ENCODE data around the gene EPHA1. TPM values are rescaled to one million over a fixed set of nuclear protein-coding genes. Genes with fewer than 3 reads are reported as not detected.

Gene EPHA1
- total and polyA plus RNA-seq, 2 donors (not counting 1 experiment from before 2014, with no cell fraction given): 0.39 to 0.49 TPM

GRCh38 chr7:143399151-143399550, 9.5 kb downstream of the EPHA1 start:
- ATAC-seq (ENCODE audit: low read depth): no peak
- H3K27ac ChIP-seq (ENCODE audit: low read length in 2 of 2): no peak overlapping the region
- CTCF ChIA-PET: no interaction called here
- H3K4me1 Mint-ChIP-seq: no peaks in the 10 kb centered on the region
- H3K4me1 ChIP-seq (ENCODE audit: control insufficient read depth in 2 of 2, insufficient read depth in 2 of 2, low read length in 2 of 2): no peaks in the 10 kb centered on the region
- H3K79me2 ChIP-seq (ENCODE audit: control insufficient read depth, insufficient read depth, low read length): no peaks in the 10 kb centered on the region
- H4K20me1 ChIP-seq (ENCODE audit: control insufficient read depth, insufficient read depth, low read length, poor library complexity, severe bottlenecking): no peaks in the 10 kb centered on the region
- POLR2A ChIA-PET: no interaction called here
- no peaks in the 10 kb centered on the region for H3K36me3 ChIP-seq (replicated peaks in 1 of 2; ENCODE audit: control extremely low read depth in 1 of 2, control insufficient read depth in 1 of 2, extremely low read depth in 1 of 2, insufficient read depth in 2 of 2, low read length in 1 of 2)
- no peaks in the 10 kb centered on the region for H3K27me3 ChIP-seq (replicated peaks in 1 of 4; ENCODE audit: control extremely low read depth in 1 of 4, control insufficient read depth in 3 of 4, insufficient read depth in 4 of 4, low read length in 3 of 4)
- H3K27me3 Mint-ChIP-seq: no peaks in the 10 kb centered on the region
- WGBS (ENCODE audit: insufficient coverage): 89% methylated on average over 8 of the region's 8 CpGs
- TF ChIP-seq CTCF (IDR thresholded peaks at IDR 0.05) (no peak), EZH2 (IDR thresholded peaks at IDR 0.05; ENCODE audit: borderline replicate concordance, insufficient read depth, low read depth, low read length, poor library complexity, severe bottlenecking) (no peak)
- H3K9ac ChIP-seq (ENCODE audit: low read length): no peak overlapping the region
- no peak overlapping the region for H3K4me2 ChIP-seq (replicated peaks; ENCODE audit: low read depth, low read length, poor library complexity, severe bottlenecking)
- no peak overlapping the region for H3K27ac Mint-ChIP-seq
- DNase-seq: no peak
- no peak overlapping the region for H3K4me3 ChIP-seq (ENCODE audit: control extremely low read depth in 1 of 5, extremely low read depth in 1 of 5, insufficient read depth in 1 of 5, low read depth in 2 of 5, low read length in 4 of 5)
- no peaks in the 10 kb centered on the region for H3K9me3 ChIP-seq (ENCODE audit: control extremely low read depth in 1 of 3, control insufficient read depth in 2 of 3, insufficient read depth in 1 of 3, low read length in 2 of 3)
- H3K9me3 Mint-ChIP-seq (ENCODE audit: insufficient read depth): no peaks in the 10 kb centered on the region
- intact Hi-C loops (cut with micrococcal nuclease): no loop called here
- no peak overlapping the region for H3K4me3 Mint-ChIP-seq
- no peak overlapping the region for H2AFZ ChIP-seq (ENCODE audit: insufficient read depth, low read depth, low read length, poor library complexity, severe bottlenecking)

- POLR2A ChIA-PET: no interaction called here
- Histone ChIP-seq H3K79me2 (ENCODE audit: control insufficient read depth, insufficient read depth, low read length) (no peaks in the 10 kb centered on the region), H3K4me1 (ENCODE audit: control insufficient read depth in 2 of 2, insufficient read depth in 2 of 2, low read length in 2 of 2) (no peaks in the 10 kb centered on the region), H3K27me3 (replicated peaks in 1 of 4; ENCODE audit: control extremely low read depth in 1 of 4, control insufficient read depth in 3 of 4, insufficient read depth in 4 of 4, low read length in 3 of 4) (no peaks in the 10 kb centered on the region), H3K9ac (ENCODE audit: low read length) (no peak overlapping the region), H3K4me3 (ENCODE audit: control extremely low read depth in 1 of 5, extremely low read depth in 1 of 5, insufficient read depth in 1 of 5, low read depth in 2 of 5, low read length in 4 of 5) (no peak overlapping the region), H3K36me3 (replicated peaks in 1 of 2; ENCODE audit: control extremely low read depth in 1 of 2, control insufficient read depth in 1 of 2, extremely low read depth in 1 of 2, insufficient read depth in 2 of 2, low read length in 1 of 2) (no peaks in the 10 kb centered on the region), H3K4me2 (replicated peaks; ENCODE audit: low read depth, low read length, poor library complexity, severe bottlenecking) (no peak overlapping the region), H2AFZ (ENCODE audit: insufficient read depth, low read depth, low read length, poor library complexity, severe bottlenecking) (no peak overlapping the region), H3K27ac (ENCODE audit: low read length in 2 of 2) (no peak overlapping the region), H3K9me3 (ENCODE audit: control extremely low read depth in 1 of 3, control insufficient read depth in 2 of 3, insufficient read depth in 1 of 3, low read length in 2 of 3) (no peaks in the 10 kb centered on the region), H4K20me1 (ENCODE audit: control insufficient read depth, insufficient read depth, low read length, poor library complexity, severe bottlenecking) (no peaks in the 10 kb centered on the region)
- no peaks in the 10 kb centered on the region for H3K9me3 Mint-ChIP-seq (ENCODE audit: insufficient read depth)
- TF ChIP-seq CTCF (IDR thresholded peaks at IDR 0.05) (no peak), EZH2 (IDR thresholded peaks at IDR 0.05; ENCODE audit: borderline replicate concordance, insufficient read depth, low read depth, low read length, poor library complexity, severe bottlenecking) (no peak)
- DNase-seq: no peak
- no peaks in the 10 kb centered on the region for H3K27me3 Mint-ChIP-seq
- H3K27ac Mint-ChIP-seq: no peak overlapping the region
- CTCF ChIA-PET: no interaction called here
- no peak overlapping the region for H3K4me3 Mint-ChIP-seq
- 92% methylated on average over 8 of the region's 14 CpGs for WGBS (ENCODE audit: insufficient coverage)
- no peak for ATAC-seq (ENCODE audit: low read depth)
- intact Hi-C loops (cut with micrococcal nuclease): no loop called here
- H3K4me1 Mint-ChIP-seq: no peaks in the 10 kb centered on the region
Measured at GRCh38 chr7:143398616-143399015, 10.0 kb downstream of the EPHA1 start.
